Activated B cell treated with CpG ODN at 0.5 μM for 24 hours (primary cell): ENCODE results near the gene PPDPF. TPM values are rescaled to one million over a fixed set of nuclear protein-coding genes. Genes with fewer than 3 reads are reported as not detected.
"Not testable (repeated sequence)": the region's sequence is repeated elsewhere in the genome, so short reads cannot be mapped to it uniquely, and the experiment has no call there.

Experiments
- ATAC-seq: fragments of 200-7000 bp; cut with Tn5 transposase; one replicate; pipeline ENCODE4 v1.10.0; 2021; ENCODE audit warnings: low read depth, mild to moderate bottlenecking, moderate library complexity
- CTCF ChIA-PET: fragments of 350-600 bp; sonication (Branson Sonifier 250); formaldehyde crosslinking; loops from one replicate; lab custom pipeline; 2021; ENCODE audit warnings: antibody characterized with exemption; lab: Charles Lee
- POLR2A ChIA-PET: fragments of 350-600 bp; sonication (Branson Sonifier 250); formaldehyde crosslinking; loops from one replicate; lab custom pipeline; 2021; ENCODE audit warnings: antibody characterized with exemption; lab: Charles Lee
- DNase-seq: peaks from one replicate; pipeline ENCODE4 v3.0.0; 2022
- H3K27ac Mint-ChIP-seq: one replicate; pipeline ENCODE4 v1.8.0; 2020; ENCODE audit warnings: mixed read lengths
- H3K27me3 Mint-ChIP-seq: one replicate; pipeline ENCODE4 v1.8.0; 2021; ENCODE audit warnings: mixed read lengths
- H3K36me3 Mint-ChIP-seq: one replicate; pipeline ENCODE4 v1.8.0; 2021; ENCODE audit warnings: low read depth, mixed read lengths
- H3K4me1 Mint-ChIP-seq: one replicate; pipeline ENCODE4 v1.8.0; 2021; ENCODE audit warnings: mixed read lengths
- H3K4me3 Mint-ChIP-seq: one replicate; pipeline ENCODE4 v1.8.0; 2020; ENCODE audit warnings: mild to moderate bottlenecking, mixed read lengths
- H3K9me3 Mint-ChIP-seq: one replicate; pipeline ENCODE4 v1.8.0; 2020; ENCODE audit warnings: mixed read lengths
- intact Hi-C: fragments of 100-400 bp; cut with micrococcal nuclease; formaldehyde crosslinking; loops from one replicate; pipeline ENCODE4 v1.15.1; 2024
- total RNA-seq: library from RNA; stranded (reverse); gene quantifications from 2 replicates; pipeline ENCODE4 v1.2.3, GENCODE V29; 2022
- TF ChIP-seq, protein P1 (sequence below): fragments of 200-600 bp; IDR thresholded peaks from one replicate; pipeline ENCODE4 v1.8.0; 2022; ENCODE audit warnings: antibody characterized with exemption, mild to moderate bottlenecking

The PPDPF gene
- total RNA-seq, 1 donor from 2014 or later = 172 TPM

DNA sequence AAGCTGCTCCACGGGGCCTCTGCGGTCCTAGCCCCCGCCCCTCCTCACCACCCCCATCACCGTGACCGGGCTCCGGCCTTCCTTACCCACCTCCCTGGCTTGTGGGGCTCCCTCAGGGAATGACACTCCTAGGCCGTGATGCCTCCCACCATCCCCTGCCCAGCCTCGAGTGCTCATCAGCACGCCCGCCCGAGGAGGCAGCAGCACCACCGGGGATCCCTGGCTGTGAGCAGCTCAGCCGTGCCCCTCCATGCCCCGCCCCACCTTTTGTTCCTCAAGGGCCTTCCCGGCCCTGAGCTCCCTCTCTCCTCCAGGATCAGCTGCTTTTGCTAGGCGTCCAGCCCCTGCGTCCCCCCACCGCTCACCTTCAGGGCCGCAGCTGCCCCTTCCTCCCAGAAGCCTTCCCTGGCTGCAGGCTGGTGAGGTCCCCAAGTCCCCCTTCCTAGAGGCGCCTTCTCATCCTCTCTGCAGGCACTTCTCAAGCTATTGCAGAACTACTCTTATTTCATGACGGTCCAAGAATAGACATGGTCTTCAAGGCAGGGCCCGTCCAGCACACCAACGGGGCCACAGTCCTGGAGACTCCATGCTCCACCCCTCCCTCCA is 36.4 kb downstream of the PPDPF start:
- POLR2A ChIA-PET = no interaction called here
- peak overlapping the region; percentile 8 for H3K4me3 Mint-ChIP-seq

DNA sequence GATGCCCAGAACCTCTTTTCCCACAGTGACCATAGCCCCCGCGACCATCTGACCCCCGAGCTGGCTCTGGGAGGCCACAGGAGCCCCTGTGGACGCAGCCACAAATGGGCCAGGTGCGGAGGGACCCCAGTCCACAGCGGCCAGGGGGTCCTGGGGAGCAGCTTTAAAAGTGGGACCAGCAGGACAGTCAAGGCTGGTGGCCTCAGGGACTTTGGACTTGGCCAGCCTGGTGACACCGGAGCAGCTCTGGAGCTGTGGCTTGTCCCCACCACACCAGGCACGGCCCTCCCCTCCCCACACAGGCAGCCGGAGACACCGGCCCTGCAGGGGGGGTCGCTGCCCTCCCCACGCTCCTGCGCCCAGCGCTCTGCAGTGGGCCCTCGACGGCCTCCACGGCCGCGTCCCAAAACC is 36.9 kb downstream of the PPDPF start:
- H3K4me3 Mint-ChIP-seq = no peak overlapping the region
- CTCF ChIA-PET = no interaction called here

More for the DNA sequence above, 36.4 kb downstream of the PPDPF start:
- intact Hi-C loops = no loop called here
- CTCF ChIA-PET = no interaction called here
- Mint-ChIP-seq H3K27ac (no peak overlapping the region), H3K4me1 (peaks cover 30% of the 10 kb centered on the region), H3K9me3 (no peaks in the 10 kb centered on the region), H3K27me3 (no peaks in the 10 kb centered on the region), H3K36me3 (peaks cover 20% of the 10 kb centered on the region)
- DNase-seq (no peak), ATAC-seq (no peak)
- TF ChIP-seq, protein P1, sequence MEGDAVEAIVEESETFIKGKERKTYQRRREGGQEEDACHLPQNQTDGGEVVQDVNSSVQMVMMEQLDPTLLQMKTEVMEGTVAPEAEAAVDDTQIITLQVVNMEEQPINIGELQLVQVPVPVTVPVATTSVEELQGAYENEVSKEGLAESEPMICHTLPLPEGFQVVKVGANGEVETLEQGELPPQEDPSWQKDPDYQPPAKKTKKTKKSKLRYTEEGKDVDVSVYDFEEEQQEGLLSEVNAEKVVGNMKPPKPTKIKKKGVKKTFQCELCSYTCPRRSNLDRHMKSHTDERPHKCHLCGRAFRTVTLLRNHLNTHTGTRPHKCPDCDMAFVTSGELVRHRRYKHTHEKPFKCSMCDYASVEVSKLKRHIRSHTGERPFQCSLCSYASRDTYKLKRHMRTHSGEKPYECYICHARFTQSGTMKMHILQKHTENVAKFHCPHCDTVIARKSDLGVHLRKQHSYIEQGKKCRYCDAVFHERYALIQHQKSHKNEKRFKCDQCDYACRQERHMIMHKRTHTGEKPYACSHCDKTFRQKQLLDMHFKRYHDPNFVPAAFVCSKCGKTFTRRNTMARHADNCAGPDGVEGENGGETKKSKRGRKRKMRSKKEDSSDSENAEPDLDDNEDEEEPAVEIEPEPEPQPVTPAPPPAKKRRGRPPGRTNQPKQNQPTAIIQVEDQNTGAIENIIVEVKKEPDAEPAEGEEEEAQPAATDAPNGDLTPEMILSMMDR = no peak

DNA sequence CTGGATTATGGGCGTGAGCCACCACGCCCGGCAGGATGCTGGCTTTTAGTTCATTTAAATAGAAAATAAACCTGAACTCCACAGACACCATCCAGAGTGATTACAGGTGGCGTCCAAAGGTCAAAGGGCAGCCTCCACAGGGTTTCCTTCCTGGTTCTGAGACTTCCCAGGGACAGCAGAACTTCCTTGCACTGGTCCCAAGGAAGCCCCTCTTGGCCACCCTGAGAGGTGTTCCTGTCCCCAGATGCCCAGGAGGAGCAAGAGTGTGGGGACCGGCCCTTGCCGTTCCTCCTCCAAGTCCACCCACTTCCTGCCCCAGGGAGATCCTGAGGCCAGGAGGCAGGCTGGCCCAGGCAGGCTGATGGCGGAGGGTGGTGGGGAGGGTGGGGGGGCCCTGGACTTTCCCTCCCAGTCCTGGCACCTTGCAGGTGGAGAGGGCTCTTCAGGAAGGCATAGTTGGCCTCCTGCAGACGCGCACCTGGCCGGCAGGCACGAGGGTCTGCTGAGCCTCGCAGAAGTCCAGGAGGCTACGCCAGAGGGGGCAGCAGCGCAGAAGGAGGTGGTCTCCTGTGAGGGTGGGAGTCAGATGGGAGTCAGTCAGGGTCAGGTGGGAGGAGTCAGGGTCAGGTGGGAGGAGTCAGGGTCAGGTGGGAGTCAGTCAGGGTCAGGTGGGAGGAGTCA is 38.4 kb downstream of the PPDPF start:
- Mint-ChIP-seq H3K27me3 (no peaks in the 10 kb centered on the region), H3K4me3 (no peak overlapping the region), H3K27ac (no peak overlapping the region), H3K4me1 (peaks cover 17% of the 10 kb centered on the region), H3K9me3 (no peaks in the 10 kb centered on the region), H3K36me3 (peaks cover 20% of the 10 kb centered on the region)
- ATAC-seq (no peak), DNase-seq (no peak)
- TF ChIP-seq, protein P1 = no peak
- intact Hi-C loops = no loop called here
- ChIA-PET CTCF (no interaction called here), POLR2A (interaction anchor here (1.1 kb wide), 1 partner anchor 9 kb away, joined by 3 read pairs; no protein-coding TSS in a partner anchor)

More for the DNA sequence above, 36.9 kb downstream of the PPDPF start:
- DNase-seq (no peak), ATAC-seq (no peak)
- intact Hi-C loops = no loop called here
- H3K36me3 Mint-ChIP-seq = peaks cover 20% of the 10 kb centered on the region
- H3K9me3 Mint-ChIP-seq = no peaks in the 10 kb centered on the region
- no peaks in the 10 kb centered on the region for H3K27me3 Mint-ChIP-seq
- TF ChIP-seq, protein P1 = no peak
- H3K27ac Mint-ChIP-seq = no peak overlapping the region
- POLR2A ChIA-PET = no interaction called here
- H3K4me1 Mint-ChIP-seq = peaks cover 26% of the 10 kb centered on the region

DNA sequence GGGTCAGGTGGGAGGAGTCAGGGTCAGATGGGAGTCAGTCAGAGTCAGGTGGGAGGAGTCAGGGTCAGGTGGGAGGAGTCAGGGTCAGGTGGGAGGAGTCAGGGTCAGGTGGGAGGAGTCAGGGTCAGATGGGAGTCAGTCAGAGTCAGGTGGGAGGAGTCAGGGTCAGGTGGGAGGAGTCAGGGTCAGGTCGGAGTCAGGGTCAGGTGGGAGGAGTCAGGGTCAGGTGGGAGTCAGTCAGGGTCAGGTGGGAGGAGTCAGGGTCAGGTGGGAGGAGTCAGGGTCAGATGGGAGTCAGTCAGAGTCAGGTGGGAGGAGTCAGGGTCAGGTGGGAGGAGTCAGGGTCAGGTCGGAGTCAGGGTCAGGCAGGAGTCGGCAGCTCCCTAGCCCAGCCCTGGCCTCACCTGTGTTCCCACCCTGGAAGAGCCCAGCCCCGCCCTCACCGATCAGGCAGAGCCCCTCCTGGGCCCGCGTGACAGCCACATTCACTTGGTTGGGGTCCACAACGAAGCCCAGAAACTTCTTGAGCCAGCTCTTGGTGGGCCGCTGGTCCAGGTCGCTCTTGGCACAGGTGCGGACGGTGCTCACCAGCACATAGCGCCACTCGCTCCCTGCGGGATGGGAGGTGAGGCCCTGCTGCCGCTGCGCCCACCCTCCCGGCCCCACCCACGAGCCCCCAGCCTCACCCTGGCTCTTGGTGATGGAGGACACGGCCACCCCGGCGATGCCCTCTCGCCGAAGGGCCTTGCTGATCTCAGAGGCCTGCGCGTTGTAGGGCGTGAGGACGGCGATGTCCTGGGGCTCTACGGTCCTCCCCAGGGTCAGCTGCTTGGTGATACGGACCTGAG is 39.1 kb downstream of the PPDPF start:
- H3K9me3 Mint-ChIP-seq, CTCF ChIA-PET, H3K27me3 Mint-ChIP-seq, intact Hi-C loops, POLR2A ChIA-PET, H3K27ac Mint-ChIP-seq, H3K4me3 Mint-ChIP-seq, ATAC-seq, DNase-seq: not testable (repeated sequence)
- H3K4me1 Mint-ChIP-seq = peaks cover 11% of the 10 kb centered on the region
- H3K36me3 Mint-ChIP-seq = peaks cover 23% of the 10 kb centered on the region

DNA sequence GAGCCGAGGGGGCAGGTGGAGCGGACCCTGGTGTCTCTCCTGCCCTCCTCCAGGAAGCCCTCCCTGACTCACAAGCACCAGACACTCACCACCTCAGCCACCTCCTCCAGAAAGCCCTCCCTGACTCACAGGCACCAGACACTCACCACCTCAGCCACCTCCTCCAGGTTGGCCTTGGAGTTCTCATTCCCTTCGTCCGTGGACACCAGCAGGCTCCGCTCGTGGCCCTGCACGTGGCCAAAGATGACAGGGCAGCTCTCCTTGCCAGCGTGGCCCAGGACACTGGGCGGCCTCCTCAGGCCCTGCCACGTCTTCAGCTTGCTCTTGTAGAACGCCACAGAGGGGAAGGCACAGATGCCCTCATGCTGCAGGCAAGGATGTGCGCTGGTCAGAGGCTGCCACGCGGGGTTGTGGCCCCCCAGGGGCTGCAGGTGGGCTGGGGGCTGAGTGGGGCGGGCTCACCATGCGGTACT is 39.8 kb downstream of the PPDPF start:
- TF ChIP-seq, protein P1 = no peak
- Mint-ChIP-seq H3K4me1 (peaks cover 7% of the 10 kb centered on the region), H3K27me3 (no peaks in the 10 kb centered on the region), H3K9me3 (no peaks in the 10 kb centered on the region), H3K4me3 (no peak overlapping the region), H3K36me3 (peaks cover 23% of the 10 kb centered on the region), H3K27ac (no peak overlapping the region)
- intact Hi-C loops = no loop called here
- DNase-seq (no peak), ATAC-seq (no peak)
- CTCF ChIA-PET = no interaction called here
- POLR2A ChIA-PET = interaction anchor here (1.5 kb wide), 1 partner anchor 8 kb away, joined by 4 read pairs; no protein-coding TSS in a partner anchor
